Breast epithelium (tissue), 4 donors: ENCODE measurements around the gene CYB5R3. TPM values are rescaled to one million over a fixed set of nuclear protein-coding genes. Genes with fewer than 3 reads are reported as not detected.

Source experiments
- DNase-seq, 2 donors: peaks; one replicate each; pipeline ENCODE4 v3.0.0-alpha.2; 2019; ENCODE audit warnings: low spot score in 2 of 2
- H3K27ac ChIP-seq, 2 donors: fragments of 200-600 bp; sonication (generic) in 1 of 2; one replicate each; pipeline ENCODE4 v1.5.1; 2016 to 2019; ENCODE audit warnings: mild to moderate bottlenecking in 1 of 2
- H3K27me3 ChIP-seq, 2 donors: fragments of 200-600 bp; sonication (generic) in 1 of 2; one replicate each; pipeline versions ENCODE4 v1.5.1 to v1.6.0; 2017 to 2019; ENCODE audit warnings: control low read depth in 1 of 2, mild to moderate bottlenecking in 1 of 2
- H3K36me3 ChIP-seq: fragments of 200-600 bp; one replicate; pipeline ENCODE4 v1.5.1; 2019
- H3K4me1 ChIP-seq, 2 donors: fragments of 200-600 bp; sonication (generic); one replicate each; pipeline ENCODE4 v1.5.1; 2016 to 2019; ENCODE audit warnings: control low read depth in 1 of 2
- H3K4me3 ChIP-seq, 3 donors: fragments of 200-600 bp; sonication (generic); 1 replicate in 2 of 3; 2 replicates in 1 of 3; pipeline ENCODE4 v1.5.1; 2016 to 2019; ENCODE audit warnings: mild to moderate bottlenecking in 3 of 3, moderate library complexity in 2 of 3
- H3K9me3 ChIP-seq, 2 donors: fragments of 200-600 bp; sonication (generic) in 1 of 2; one replicate each; pipeline ENCODE4 v1.5.1; 2016 to 2019; ENCODE audit warnings: control low read depth in 1 of 2
- POLR2A ChIP-seq: fragments of 450-650 bp; IDR thresholded peaks from one replicate; pipeline ENCODE4 v1.6.1; 2016; ENCODE audit warnings: antibody characterized with exemption, mild to moderate bottlenecking, moderate library complexity
- POLR2AphosphoS5 ChIP-seq, 3 donors: sonication (generic); formaldehyde crosslinking; IDR thresholded peaks; one replicate each; pipeline ENCODE4 v1.6.1; 2017; ENCODE audit warnings: antibody characterized with exemption in 3 of 3
- intact Hi-C: fragments of 100-400 bp; cut with DNase I; formaldehyde crosslinking; loops from one replicate; pipeline ENCODE4 v1.15.1; 2023; ENCODE audit warnings: low total_unique reads
- total RNA-seq, 3 donors: library from RNA; depleted of rRNA; stranded (reverse); fragments of >200 nt; gene quantifications; one replicate each; pipeline ENCODE4 v1.1.0, GENCODE V29; 2016
- TF ChIP-seq, protein P1 (sequence below), 3 donors: fragments of 450-650 bp; IDR thresholded peaks; one replicate each; pipeline ENCODE4 v1.5.1; 2016 to 2017; ENCODE audit warnings: antibody characterized with exemption in 3 of 3, mild to moderate bottlenecking in 3 of 3, moderate library complexity in 3 of 3

CYB5R3 gene
- total RNA-seq, 3 donors from 2014 or later = 56.5 to 248 (median 87.5) TPM

DNA sequence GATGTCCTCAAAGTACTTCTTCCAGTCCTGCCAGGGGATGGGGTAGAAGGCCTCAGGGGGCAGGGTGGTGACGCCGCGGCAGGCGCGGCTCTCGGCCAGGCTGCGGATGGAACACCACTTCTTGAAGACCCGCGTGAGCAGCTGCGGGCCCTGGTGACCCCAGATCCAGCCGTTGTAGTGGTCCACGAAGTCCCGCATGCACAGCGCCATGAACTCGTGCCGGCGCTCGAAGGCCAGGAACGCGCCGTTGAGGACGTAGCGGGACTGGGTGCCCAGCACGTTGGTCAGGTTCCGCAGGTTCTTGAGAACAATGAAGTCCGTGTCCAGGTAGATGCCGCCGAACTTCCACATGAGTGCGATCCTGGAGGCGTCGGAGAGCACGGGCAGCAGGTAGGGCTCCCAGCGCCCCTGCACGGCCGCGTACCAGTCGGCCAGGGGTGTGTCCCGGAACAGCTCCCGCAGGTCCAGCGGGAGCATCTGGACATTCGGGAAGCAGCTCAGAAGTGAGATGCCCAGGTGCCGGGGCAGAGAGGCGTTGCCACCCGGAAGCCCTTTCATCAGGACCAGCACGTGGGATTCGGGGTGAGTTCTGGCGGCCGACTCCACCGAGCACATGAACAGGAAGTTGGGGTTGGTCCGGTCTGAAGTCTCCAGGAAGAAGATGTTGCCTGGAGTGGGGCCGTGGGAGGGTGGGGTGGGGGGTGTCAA is 44.0 kb upstream of the CYB5R3 start:
- intact Hi-C loops = no loop called here
- no peaks in the 10 kb centered on the region for H3K9me3 ChIP-seq
- no peak for DNase-seq
- TF ChIP-seq POLR2A (no peak), POLR2AphosphoS5 (IDR thresholded peaks at IDR 0.05) (no peak)
- TF ChIP-seq, protein P1, sequence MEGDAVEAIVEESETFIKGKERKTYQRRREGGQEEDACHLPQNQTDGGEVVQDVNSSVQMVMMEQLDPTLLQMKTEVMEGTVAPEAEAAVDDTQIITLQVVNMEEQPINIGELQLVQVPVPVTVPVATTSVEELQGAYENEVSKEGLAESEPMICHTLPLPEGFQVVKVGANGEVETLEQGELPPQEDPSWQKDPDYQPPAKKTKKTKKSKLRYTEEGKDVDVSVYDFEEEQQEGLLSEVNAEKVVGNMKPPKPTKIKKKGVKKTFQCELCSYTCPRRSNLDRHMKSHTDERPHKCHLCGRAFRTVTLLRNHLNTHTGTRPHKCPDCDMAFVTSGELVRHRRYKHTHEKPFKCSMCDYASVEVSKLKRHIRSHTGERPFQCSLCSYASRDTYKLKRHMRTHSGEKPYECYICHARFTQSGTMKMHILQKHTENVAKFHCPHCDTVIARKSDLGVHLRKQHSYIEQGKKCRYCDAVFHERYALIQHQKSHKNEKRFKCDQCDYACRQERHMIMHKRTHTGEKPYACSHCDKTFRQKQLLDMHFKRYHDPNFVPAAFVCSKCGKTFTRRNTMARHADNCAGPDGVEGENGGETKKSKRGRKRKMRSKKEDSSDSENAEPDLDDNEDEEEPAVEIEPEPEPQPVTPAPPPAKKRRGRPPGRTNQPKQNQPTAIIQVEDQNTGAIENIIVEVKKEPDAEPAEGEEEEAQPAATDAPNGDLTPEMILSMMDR (IDR thresholded peaks at IDR 0.05) = no peak
- no peak overlapping the region for H3K4me3 ChIP-seq
- peaks cover 4 to 5% of the 10 kb centered on the region in 2 donors for H3K4me1 ChIP-seq
- peak overlapping the region in 1 of 2 donors; percentile 71 for H3K27ac ChIP-seq
- no peaks in the 10 kb centered on the region for H3K27me3 ChIP-seq
- H3K36me3 ChIP-seq = no peaks in the 10 kb centered on the region

DNA sequence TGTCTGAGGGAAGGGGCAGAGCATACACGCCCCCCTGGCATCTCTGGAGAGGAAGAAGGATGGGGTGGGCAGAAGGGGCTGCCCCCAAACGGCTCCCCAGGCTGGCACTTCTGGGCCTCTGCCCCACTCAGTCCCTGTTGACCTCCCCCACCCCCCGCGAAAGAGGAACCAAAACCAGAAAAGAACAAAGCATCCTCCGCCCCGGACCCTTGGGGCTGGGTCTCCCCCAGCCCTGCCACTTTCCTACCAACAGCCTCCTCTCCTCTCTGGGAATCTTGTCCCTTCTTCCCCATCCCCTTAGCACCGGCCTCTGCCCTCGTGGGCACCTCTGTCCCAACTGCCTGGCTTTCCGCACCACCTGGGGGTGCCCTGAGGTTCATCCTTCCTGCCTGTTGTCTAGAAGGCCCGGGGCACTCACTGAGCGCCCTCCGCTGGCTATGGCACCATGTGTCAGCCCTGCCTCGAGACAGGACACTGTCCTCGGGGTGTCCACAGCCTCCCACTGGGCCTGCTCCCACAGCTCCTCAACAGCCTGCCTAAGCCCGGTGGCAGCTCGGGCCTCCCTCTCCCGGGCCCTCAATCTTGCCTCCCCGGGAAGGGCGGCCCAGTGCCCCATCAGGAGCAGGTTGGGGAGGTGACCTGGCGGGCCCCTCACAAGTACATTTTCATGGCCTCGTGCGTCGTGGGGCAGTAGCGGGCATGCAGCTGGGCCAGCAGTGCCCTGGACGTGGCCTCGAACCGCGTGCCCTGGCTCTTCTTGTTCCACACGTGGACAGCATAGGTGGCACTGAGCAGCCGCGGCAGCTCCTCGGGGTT is 43.3 kb upstream of the CYB5R3 start:
- Histone ChIP-seq H3K4me1 (peaks cover 11 to 12% of the 10 kb centered on the region in 2 donors), H3K36me3 (no peaks in the 10 kb centered on the region), H3K27ac (peak overlapping the region in 1 of 2 donors; percentile 71), H3K9me3 (no peaks in the 10 kb centered on the region), H3K27me3 (no peaks in the 10 kb centered on the region), H3K4me3 (no peak overlapping the region)
- DNase-seq = no peak
- intact Hi-C loops = no loop called here
- TF ChIP-seq, protein P1 (IDR thresholded peaks at IDR 0.05) = no peak
- TF ChIP-seq POLR2A (no peak), POLR2AphosphoS5 (IDR thresholded peaks at IDR 0.05) (no peak)

DNA sequence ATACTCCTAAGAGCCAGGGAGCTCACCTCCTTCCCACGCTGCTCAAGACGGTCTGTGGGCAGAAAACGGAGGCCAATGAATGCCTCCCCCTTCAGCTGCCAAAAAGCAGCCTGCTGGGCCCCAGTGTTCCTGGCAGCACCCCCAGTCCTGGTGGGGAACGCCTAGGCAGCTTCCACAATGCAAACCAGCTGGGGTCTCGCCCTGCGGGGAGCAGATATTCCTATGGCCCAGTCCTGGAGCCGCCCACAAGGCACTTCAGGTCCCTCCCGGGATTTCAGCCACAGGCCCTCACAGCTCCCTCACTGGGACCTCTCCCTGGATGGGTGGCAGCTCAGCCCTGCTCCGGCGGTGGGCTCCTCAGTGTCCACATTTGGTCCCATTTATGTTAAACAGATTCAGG is 42.2 kb upstream of the CYB5R3 start:
- DNase-seq = no peak
- TF ChIP-seq, protein P1 (IDR thresholded peaks at IDR 0.05) = no peak
- TF ChIP-seq POLR2AphosphoS5 (IDR thresholded peaks at IDR 0.05) (no peak), POLR2A (no peak)
- intact Hi-C loops = no loop called here
- H3K4me1 ChIP-seq = peaks cover 11 to 15% of the 10 kb centered on the region in 2 donors
- H3K27me3 ChIP-seq = no peaks in the 10 kb centered on the region
- H3K4me3 ChIP-seq = no peak overlapping the region
- peak overlapping the region in 1 of 2 donors; percentile 71 for H3K27ac ChIP-seq
- no peaks in the 10 kb centered on the region for H3K36me3 ChIP-seq
- no peaks in the 10 kb centered on the region for H3K9me3 ChIP-seq

DNA sequence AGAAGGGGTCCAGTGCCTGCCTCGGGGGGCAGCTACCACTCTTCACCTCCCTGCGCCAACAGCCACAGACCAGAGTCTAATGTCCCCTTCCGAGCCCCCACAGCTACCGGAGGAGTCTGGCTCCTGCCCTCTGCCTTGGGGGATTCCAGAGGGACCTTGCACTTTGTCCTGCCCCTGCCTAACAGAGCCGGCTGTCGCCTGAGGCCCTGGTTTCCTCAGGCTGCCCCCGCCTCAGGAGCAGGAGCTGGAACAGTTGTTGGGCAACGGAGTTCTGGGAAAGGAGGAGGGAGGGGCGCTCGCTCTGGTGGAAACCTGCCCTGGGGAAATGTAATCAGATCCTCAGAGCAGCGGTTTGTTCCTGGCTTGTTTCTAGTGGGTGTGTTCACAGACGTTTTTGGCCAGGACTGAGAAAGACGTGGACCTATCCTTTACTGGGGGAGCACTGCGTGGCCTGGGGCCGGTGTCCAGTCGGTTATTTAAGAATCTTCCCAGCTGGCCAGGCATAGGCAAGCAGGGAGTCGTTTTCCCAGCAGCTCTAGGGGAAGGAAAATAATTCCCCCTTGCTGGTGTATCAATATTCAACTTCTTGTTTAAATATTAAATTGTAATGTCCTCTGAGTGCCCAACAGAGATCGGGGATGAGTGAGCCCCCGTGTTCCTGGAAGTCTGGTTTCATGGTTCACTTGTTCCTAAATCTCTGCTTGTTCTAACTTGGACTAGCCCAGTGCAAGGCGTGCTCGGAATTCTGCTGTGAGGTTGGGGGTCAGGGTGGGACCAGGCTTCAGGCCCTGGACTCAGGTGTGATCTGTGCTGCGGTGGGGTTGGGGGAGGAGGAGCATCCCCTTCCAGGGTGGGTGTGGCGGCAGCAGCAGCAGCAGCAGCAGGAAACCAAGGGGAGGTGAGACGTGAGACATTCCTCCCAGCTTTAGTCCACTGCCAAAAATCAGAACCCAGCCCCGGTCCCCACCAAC is 39.3 kb upstream of the CYB5R3 start:
- Histone ChIP-seq H3K27me3 (no peaks in the 10 kb centered on the region), H3K36me3 (no peaks in the 10 kb centered on the region), H3K4me3 (peak overlapping the region in 1 of 3 donors; percentile 34), H3K4me1 (peaks cover 11 to 19% of the 10 kb centered on the region in 2 donors), H3K27ac (peak overlapping the region; percentile 78 to 92), H3K9me3 (no peaks in the 10 kb centered on the region)
- TF ChIP-seq POLR2AphosphoS5 (IDR thresholded peaks at IDR 0.05) = peak; percentile 61 to 99 (median 96)
- TF ChIP-seq, protein P1 (IDR thresholded peaks at IDR 0.05) = no peak
- peak; percentile 84 to 87 for DNase-seq
- intact Hi-C loops = no loop called here
